LHCN-M2 (cell line): ENCODE results near the gene ZNF213. TPM values are rescaled to one million over a fixed set of nuclear protein-coding genes. Genes with fewer than 3 reads are reported as not detected.
A peak's percentile ranks its signal among the peaks of the same experiment; 100 is the strongest.
"Not testable (repeated sequence)": the region's sequence is repeated elsewhere in the genome, so short reads cannot be mapped to it uniquely, and the experiment has no call there.

Experiments
- DNase-seq: peaks from one replicate; pipeline ENCODE4 v3.0.0-alpha.2; 2012; ENCODE audit warnings: low read depth
- total RNA-seq: library from RNA; depleted of rRNA; stranded (reverse); fragments of >200 nt; gene quantifications from 2 replicates; pipeline ENCODE4 v1.2.3, GENCODE V29; 2014

Gene ZNF213
- total RNA-seq, 1 experiment from 2014 or later = 4.7 TPM

- DNase-seq = no peak
Measured at GRCh38 chr16:3148256-3149192, 13.7 kb downstream of the ZNF213 start.

- no peak for DNase-seq
Measured at GRCh38 chr16:3149193-3149530, 14.3 kb downstream of the ZNF213 start.

- peak; percentile 55 for DNase-seq
Measured at GRCh38 chr16:3149630-3150345, 15.0 kb downstream of the ZNF213 start.

GRCh38 chr16:3150346-3151218, 15.8 kb downstream of the ZNF213 start:
- DNase-seq = peak; percentile 95

- DNase-seq = no peak
Measured at GRCh38 chr16:3152027-3152276, 17.1 kb downstream of the ZNF213 start.

GRCh38 chr16:3152277-3152990, 17.6 kb downstream of the ZNF213 start:
- peak; percentile 90 for DNase-seq

GRCh38 chr16:3152991-3153368, 18.2 kb downstream of the ZNF213 start:
- no peak for DNase-seq

- no peak for DNase-seq
Measured at GRCh38 chr16:3155181-3155580, 20.4 kb downstream of the ZNF213 start.

- no peak for DNase-seq
Measured at GRCh38 chr16:3155972-3156371, 21.1 kb downstream of the ZNF213 start.

GRCh38 chr16:3157229-3158025, 22.6 kb downstream of the ZNF213 start:
- DNase-seq = peak; percentile 95

- no peak for DNase-seq
Measured at GRCh38 chr16:3158026-3158509, 23.2 kb downstream of the ZNF213 start.

- peak; percentile 88 for DNase-seq
Measured at GRCh38 chr16:3158510-3159314, 23.9 kb downstream of the ZNF213 start.

- no peak for DNase-seq
Measured at GRCh38 chr16:3161235-3162018, 26.6 kb downstream of the ZNF213 start.

- DNase-seq = no peak
Measured at GRCh38 chr16:3164121-3164991, 29.5 kb downstream of the ZNF213 start.

GRCh38 chr16:3165111-3165822, 30.4 kb downstream of the ZNF213 start:
- no peak for DNase-seq

- no peak for DNase-seq
Measured at GRCh38 chr16:3166505-3166886, 31.7 kb downstream of the ZNF213 start.

- DNase-seq = not testable (repeated sequence)
Measured at GRCh38 chr16:3168729-3169128, 33.9 kb downstream of the ZNF213 start.
